GM23338 (cell line): Measurements from ENCODE around the gene LATS1.

Experiments
- CTCF ChIP-seq, 2 experiments: fragments of 200-600 bp in 1 of 2; sonication (generic) in 1 of 2; conservative IDR thresholded peaks; 2 replicates each; pipeline versions ENCODE4 v1.5.1 to v1.6.1; 2016 to 2017; ENCODE audit warnings: antibody characterized with exemption in 2 of 2, low read depth in 2 of 2, mild to moderate bottlenecking in 2 of 2, moderate library complexity in 1 of 2
- JUNB ChIP-seq: IDR thresholded peaks from one replicate; pipeline ENCODE4 v1.6.1; 2016; ENCODE audit warnings: antibody characterized with exemption; ENCODE audit not compliant: unreplicated experiment

DNA sequence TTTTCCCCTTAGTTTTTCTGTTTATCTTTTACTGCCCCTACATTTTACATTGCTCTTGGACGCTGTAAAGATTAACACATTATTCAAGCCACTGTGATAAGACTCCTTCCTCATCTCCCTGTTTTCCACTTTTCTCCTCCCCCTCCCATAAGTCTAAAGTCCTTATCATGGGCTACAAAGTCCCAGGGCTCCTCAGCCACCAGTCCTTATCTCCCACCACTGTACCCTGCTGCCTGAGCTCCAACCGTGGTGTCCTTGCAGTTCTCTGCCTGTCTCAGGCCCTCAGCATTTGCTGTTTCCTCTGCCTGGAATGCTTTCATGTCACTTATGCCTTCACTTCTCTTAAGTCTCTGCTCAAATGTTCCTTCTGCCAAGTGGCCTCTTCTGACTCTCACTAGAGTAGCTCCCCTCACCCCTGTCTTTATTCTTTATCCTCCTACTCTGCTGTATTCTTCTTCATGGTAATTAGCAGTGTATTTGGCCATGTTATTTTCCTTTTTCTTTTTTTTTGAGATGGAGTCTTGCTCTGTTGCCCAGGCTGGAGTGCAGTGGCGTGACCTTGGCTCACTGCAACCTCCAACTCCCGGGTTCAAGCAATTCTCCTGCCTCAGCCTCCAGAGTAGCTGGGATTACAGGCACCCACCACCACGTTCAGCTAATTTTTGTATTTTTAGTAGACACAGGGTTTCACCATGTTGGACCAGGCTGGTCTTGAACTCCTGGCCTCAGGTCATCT is 10.8 kb upstream of the LATS1 start:
- TF ChIP-seq CTCF (conservative IDR thresholded peaks at IDR 0.05; ENCODE audit: low read depth in 2 of 2) (no peak), JUNB (no peak)
